ENCODE measurements around the gene SNORC.

GRCh38 chr2:232875256-232876121 lies 5.4 kb downstream of the SNORC start:
- TF ChIP-seq CTCF (IDR thresholded peaks at IDR 0.05; ENCODE audit: low read length) (no peak), EZH2 (IDR thresholded peaks at IDR 0.05; ENCODE audit: borderline replicate concordance, low read length) (no peak)
